Stimulated activated CD4-positive, alpha-beta T cell treated with anti-CD3 and anti-CD28 coated beads, Interleukin-1b, Interleukin-23, amount 100 ng/mL, for 24 hours (primary cell): ENCODE data around the gene ZNF600.
A peak's percentile ranks its signal among the peaks of the same experiment; 100 is the strongest.
"Not testable (repeated sequence)": the region's sequence is repeated elsewhere in the genome, so short reads cannot be mapped to it uniquely, and the experiment has no call there.

ENCODE experiments used
- DNase-seq, 4 experiments: peaks; one replicate each; pipeline ENCODE4 v3.0.0-alpha.2; 2020; ENCODE audit warnings: low read depth in 4 of 4, low spot score in 1 of 4

The ZNF600 gene

GRCh38 chr19:52742516-52742915, 44.1 kb downstream of the ZNF600 start:
- DNase-seq = no peak

- no peak for DNase-seq
Measured at GRCh38 chr19:52741951-52742485, 44.6 kb downstream of the ZNF600 start.

- not testable (repeated sequence) for DNase-seq
Measured at GRCh38 chr19:52741371-52741770, 45.2 kb downstream of the ZNF600 start.

- no peak for DNase-seq
Measured at GRCh38 chr19:52739576-52739975, 47.0 kb downstream of the ZNF600 start.

- DNase-seq = no peak
Measured at GRCh38 chr19:52735734-52736133, 50.9 kb downstream of the ZNF600 start.

GRCh38 chr19:52734893-52735661, 51.5 kb downstream of the ZNF600 start, which contains the start of gene ZNF611:
TSS of gene ZNF611 (minus strand) at chr19:52735044. CDS start at chr19:52715894, 19,150 bp downstream.
- peak; percentile 96 to 99 (median 99) for DNase-seq

- DNase-seq = no peak
Measured at GRCh38 chr19:52734331-52734892, 52.2 kb downstream of the ZNF600 start.

GRCh38 chr19:52726051-52726450, 60.5 kb downstream of the ZNF600 start:
- not testable (repeated sequence) for DNase-seq

GRCh38 chr19:52725528-52725961, 61.0 kb downstream of the ZNF600 start:
- no peak for DNase-seq

GRCh38 chr19:52724701-52725514, 61.7 kb downstream of the ZNF600 start:
- no peak for DNase-seq

GRCh38 chr19:52723907-52724598, 62.5 kb downstream of the ZNF600 start:
- not testable (repeated sequence) for DNase-seq

GRCh38 chr19:52722062-52723003, 64.3 kb downstream of the ZNF600 start:
- no peak for DNase-seq

GRCh38 chr19:52720541-52720940, 66.0 kb downstream of the ZNF600 start:
- DNase-seq = not testable (repeated sequence)

GRCh38 chr19:52716522-52716921, 70.1 kb downstream of the ZNF600 start:
- no peak for DNase-seq

GRCh38 chr19:52715902-52716301, 70.7 kb downstream of the ZNF600 start:
- not testable (repeated sequence) for DNase-seq

GRCh38 chr19:52715330-52715729, 71.3 kb downstream of the ZNF600 start:
- not testable (repeated sequence) for DNase-seq
